GM06990 (cell line): Measurements from ENCODE around the gene SERP1.

Source experiments
- DNase-seq: peaks from one replicate; pipeline ENCODE4 v3.0.0-alpha.2; 2011; ENCODE audit not compliant: insufficient read length; ENCODE audit errors: extremely low read depth
- H3K27me3 ChIP-seq: replicated peaks from 2 replicates; pipeline ENCODE4 v1.6.0; 2011; ENCODE audit warnings: low read length; ENCODE audit not compliant: control insufficient read depth, insufficient read depth
- H3K36me3 ChIP-seq: 2 replicates; pipeline ENCODE4 v1.5.1; 2011; ENCODE audit warnings: low read length; ENCODE audit not compliant: control insufficient read depth, insufficient read depth
- H3K4me3 ChIP-seq: replicated peaks from 2 replicates; pipeline ENCODE4 v1.5.1; 2011; ENCODE audit warnings: low read depth, mild to moderate bottlenecking, control low read depth, low read length
- CTCF ChIP-seq: IDR thresholded peaks from 2 replicates; pipeline ENCODE4 v1.5.1; 2011; ENCODE audit warnings: low read length, control low read depth, mild to moderate bottlenecking, inconsistent platforms; ENCODE audit not compliant: insufficient read depth, poor library complexity, severe bottlenecking

Gene SERP1

DNA sequence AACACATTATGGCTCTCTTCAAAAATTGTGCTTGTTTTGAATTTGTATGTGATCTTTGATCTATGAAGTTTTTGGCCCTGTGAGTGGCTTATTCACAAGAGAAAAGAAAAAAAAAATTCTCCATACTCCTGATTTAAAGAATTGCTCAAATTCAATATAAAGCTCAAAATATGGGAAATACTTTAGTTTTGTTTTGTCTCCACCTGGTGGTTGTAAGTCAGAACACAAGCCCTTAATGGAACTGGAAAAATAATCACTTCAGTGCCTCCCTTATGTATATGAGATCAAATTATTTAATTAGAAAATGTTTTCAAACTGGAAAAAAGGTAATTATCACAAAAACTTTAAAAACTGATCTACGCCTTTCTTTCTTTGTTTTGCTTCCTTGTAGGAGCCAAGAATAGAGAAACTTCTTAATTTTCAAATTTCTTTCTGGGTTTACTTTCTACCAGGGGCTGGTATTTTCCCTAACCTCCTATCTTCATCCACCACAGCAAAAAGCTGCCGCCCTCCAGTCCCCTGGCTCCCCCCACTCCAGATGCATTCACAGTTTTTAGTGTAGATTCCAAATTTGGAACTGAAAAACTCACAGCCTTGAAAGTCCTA lies 50.6 kb downstream of the SERP1 start:
- TF ChIP-seq CTCF, result peak; percentile 61
- Histone ChIP-seq H3K36me3 (no peaks in the 10 kb centered on the region), H3K27me3 (no peaks in the 10 kb centered on the region), H3K4me3 (no peak overlapping the region)
- peak; percentile 15 for DNase-seq

- no peak for DNase-seq
- Histone ChIP-seq H3K27me3 (no peaks in the 10 kb centered on the region), H3K36me3 (no peaks in the 10 kb centered on the region), H3K4me3 (no peak overlapping the region)
- TF ChIP-seq CTCF, result no peak
These were observed 51.1 kb downstream of the SERP1 start for GRCh38 chr3:150495149-150495548.

DNA sequence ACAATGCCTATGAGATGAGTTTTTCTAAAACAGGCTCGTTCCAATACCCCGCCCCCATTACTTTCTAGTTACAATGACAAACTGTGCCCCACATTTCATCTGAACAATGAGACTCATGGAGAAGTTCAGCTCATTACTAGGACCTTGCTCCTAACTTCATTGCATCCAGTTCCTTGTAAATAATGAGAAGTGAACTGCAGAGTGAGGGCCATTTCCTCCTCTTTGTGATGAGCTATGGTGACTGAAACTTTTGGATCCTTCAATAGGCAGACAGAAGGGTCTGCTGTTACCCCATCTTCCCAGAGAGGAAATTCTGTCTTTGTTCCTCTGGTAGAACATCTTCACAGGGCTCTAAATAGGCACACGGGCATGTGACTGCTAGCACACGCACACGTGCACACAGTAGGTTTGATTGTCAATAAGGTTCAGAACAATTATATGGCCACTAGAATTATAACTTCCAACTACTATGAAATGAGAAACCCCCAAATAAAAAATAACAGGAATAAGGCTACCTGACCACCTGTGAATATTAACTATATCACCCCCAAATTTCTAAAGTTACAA lies 51.8 kb downstream of the SERP1 start:
- Histone ChIP-seq H3K4me3 (no peak overlapping the region), H3K27me3 (no peaks in the 10 kb centered on the region), H3K36me3 (no peaks in the 10 kb centered on the region)
- no peak for TF ChIP-seq CTCF
- DNase-seq, result no peak
